Omental fat pad (tissue), 4 donors: Measurements from ENCODE around the gene GRIN2D. TPM values are rescaled to one million over a fixed set of nuclear protein-coding genes. Genes with fewer than 3 reads are reported as not detected.

Experiments used
- ATAC-seq: fragments of 150-250 bp; one replicate; pipeline ENCODE4 v1.9.1; 2016; ENCODE audit warnings: mild to moderate bottlenecking, moderate library complexity; ENCODE audit not compliant: low FRiP score
- DNase-seq: peaks from one replicate; pipeline ENCODE4 v3.0.0-alpha.2; 2019; ENCODE audit warnings: low spot score
- CTCF ChIP-seq, 3 donors: fragments of 450-650 bp; IDR thresholded peaks; one replicate each; pipeline ENCODE4 v1.5.1; 2016 to 2017; ENCODE audit warnings: antibody characterized with exemption in 3 of 3, mild to moderate bottlenecking in 3 of 3, moderate library complexity in 2 of 3
- total RNA-seq, 4 donors: library from RNA; depleted of rRNA; stranded (reverse); fragments of >200 nt; gene quantifications; one replicate each; pipeline ENCODE4 v1.1.0, GENCODE V29; 2016

Gene GRIN2D
- total RNA-seq, 4 donors from 2014 or later: 0.12 to 0.63 (median 0.33) TPM

- no peak for TF ChIP-seq CTCF (IDR thresholded peaks at IDR 0.05)
- ATAC-seq: no peak
- no peak for DNase-seq
These were observed 25.0 kb downstream of the GRIN2D start for GRCh38 chr19:48418317-48419064.

GRCh38 chr19:48419158-48419920 is 25.9 kb downstream of the GRIN2D start:
- DNase-seq: no peak
- no peak for TF ChIP-seq CTCF (IDR thresholded peaks at IDR 0.05)
- ATAC-seq: no peak

GRCh38 chr19:48421548-48421947 is 28.1 kb downstream of the GRIN2D start:
- ATAC-seq: peak; percentile 80
- TF ChIP-seq CTCF (IDR thresholded peaks at IDR 0.05): no peak
- no peak for DNase-seq

- DNase-seq (no peak), ATAC-seq (peak; percentile 59)
- TF ChIP-seq CTCF (IDR thresholded peaks at IDR 0.05): no peak
These were observed 31.3 kb downstream of the GRIN2D start for GRCh38 chr19:48424694-48425219.

- no peak for TF ChIP-seq CTCF (IDR thresholded peaks at IDR 0.05)
- ATAC-seq: no peak
- DNase-seq: no peak
These were observed 35.2 kb downstream of the GRIN2D start for GRCh38 chr19:48428670-48429069.

- no peak for DNase-seq
- no peak for TF ChIP-seq CTCF (IDR thresholded peaks at IDR 0.05)
- no peak for ATAC-seq
These were observed 39.9 kb downstream of the GRIN2D start for GRCh38 chr19:48433337-48433736.
